ENCODE data around the gene KIR2DL1. TPM values are rescaled to one million over a fixed set of nuclear protein-coding genes. Genes with fewer than 3 reads are reported as not detected.
A peak's percentile ranks its signal among the peaks of the same experiment; 100 is the strongest.
"Not testable (repeated sequence)": the region's sequence is repeated elsewhere in the genome, so short reads cannot be mapped to it uniquely, and the experiment has no call there.

The KIR2DL1 gene
- total RNA-seq, 3 donors from 2014 or later: not detected

- H3K36me3 ChIP-seq; DNase-seq (ENCODE audit: low spot score in 2 of 2); H3K4me3 ChIP-seq; H3K9me3 ChIP-seq; intact Hi-C loops (cut with DNase I; ENCODE audit: low total_unique reads); H3K27ac ChIP-seq; H3K4me1 ChIP-seq; H3K27me3 ChIP-seq: not testable (repeated sequence)
These were observed 16.6 kb downstream of the KIR2DL1 start for GRCh38 chr19:54786091-54786723.

GRCh38 chr19:54788154-54788553 lies 18.6 kb downstream of the KIR2DL1 start:
- H3K4me3 ChIP-seq; H3K9me3 ChIP-seq; H3K36me3 ChIP-seq; H3K27ac ChIP-seq; intact Hi-C loops (cut with DNase I; ENCODE audit: low total_unique reads); H3K4me1 ChIP-seq; DNase-seq (ENCODE audit: low spot score in 2 of 2); H3K27me3 ChIP-seq: not testable (repeated sequence)

- Histone ChIP-seq H3K36me3 (no peaks in the 10 kb centered on the region), H3K27ac (no peak overlapping the region), H3K9me3 (no peaks in the 10 kb centered on the region), H3K4me1 (no peaks in the 10 kb centered on the region), H3K27me3 (peaks cover 0 to 8% of the 10 kb centered on the region in 2 donors), H3K4me3 (no peak overlapping the region)
- TF ChIP-seq POLR2A (IDR thresholded peaks at IDR 0.05): no peak
- TF ChIP-seq POLR2AphosphoS5 (IDR thresholded peaks at IDR 0.05): no peak
- TF ChIP-seq, protein P1, sequence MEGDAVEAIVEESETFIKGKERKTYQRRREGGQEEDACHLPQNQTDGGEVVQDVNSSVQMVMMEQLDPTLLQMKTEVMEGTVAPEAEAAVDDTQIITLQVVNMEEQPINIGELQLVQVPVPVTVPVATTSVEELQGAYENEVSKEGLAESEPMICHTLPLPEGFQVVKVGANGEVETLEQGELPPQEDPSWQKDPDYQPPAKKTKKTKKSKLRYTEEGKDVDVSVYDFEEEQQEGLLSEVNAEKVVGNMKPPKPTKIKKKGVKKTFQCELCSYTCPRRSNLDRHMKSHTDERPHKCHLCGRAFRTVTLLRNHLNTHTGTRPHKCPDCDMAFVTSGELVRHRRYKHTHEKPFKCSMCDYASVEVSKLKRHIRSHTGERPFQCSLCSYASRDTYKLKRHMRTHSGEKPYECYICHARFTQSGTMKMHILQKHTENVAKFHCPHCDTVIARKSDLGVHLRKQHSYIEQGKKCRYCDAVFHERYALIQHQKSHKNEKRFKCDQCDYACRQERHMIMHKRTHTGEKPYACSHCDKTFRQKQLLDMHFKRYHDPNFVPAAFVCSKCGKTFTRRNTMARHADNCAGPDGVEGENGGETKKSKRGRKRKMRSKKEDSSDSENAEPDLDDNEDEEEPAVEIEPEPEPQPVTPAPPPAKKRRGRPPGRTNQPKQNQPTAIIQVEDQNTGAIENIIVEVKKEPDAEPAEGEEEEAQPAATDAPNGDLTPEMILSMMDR (IDR thresholded peaks at IDR 0.05): no peak
- DNase-seq (ENCODE audit: low spot score in 2 of 2): no peak
- intact Hi-C loops (cut with DNase I; ENCODE audit: low total_unique reads): no loop called here
These were observed 21.1 kb downstream of the KIR2DL1 start for GRCh38 chr19:54790711-54791110.

- intact Hi-C loops (cut with DNase I; ENCODE audit: low total_unique reads): no loop called here
- no peaks in the 10 kb centered on the region for H3K4me1 ChIP-seq
- no peaks in the 10 kb centered on the region for H3K36me3 ChIP-seq
- H3K27me3 ChIP-seq: peaks cover 0 to 15% of the 10 kb centered on the region in 2 donors
- no peaks in the 10 kb centered on the region for H3K9me3 ChIP-seq
- H3K4me3 ChIP-seq: no peak overlapping the region
- TF ChIP-seq POLR2AphosphoS5 (IDR thresholded peaks at IDR 0.05): no peak
- TF ChIP-seq, protein P1 (IDR thresholded peaks at IDR 0.05): no peak
- TF ChIP-seq POLR2A (IDR thresholded peaks at IDR 0.05): no peak
- H3K27ac ChIP-seq: no peak overlapping the region
- no peak for DNase-seq (ENCODE audit: low spot score in 2 of 2)
These were observed 21.9 kb downstream of the KIR2DL1 start for GRCh38 chr19:54791476-54791875.

DNA sequence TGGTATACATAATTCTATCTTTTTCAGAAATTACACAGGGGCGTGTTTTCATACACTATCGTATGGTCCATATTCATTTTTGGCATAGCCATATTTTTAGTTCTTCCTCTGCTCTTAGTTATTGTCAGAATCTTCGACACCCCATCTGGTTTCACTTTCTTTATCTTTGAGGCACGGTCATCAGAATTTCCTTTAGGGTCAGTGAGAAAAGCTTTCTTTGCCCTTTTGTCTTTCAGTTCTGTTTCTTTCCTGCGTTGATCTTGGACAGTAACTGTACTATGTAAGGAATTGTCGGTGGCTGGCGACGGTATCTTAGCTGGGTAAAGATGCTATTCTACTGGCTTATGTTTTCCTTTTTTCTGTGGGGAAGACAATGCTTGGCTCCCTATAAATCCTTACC lies 23.2 kb downstream of the KIR2DL1 start:
- TF ChIP-seq POLR2A (IDR thresholded peaks at IDR 0.05): no peak
- TF ChIP-seq POLR2AphosphoS5 (IDR thresholded peaks at IDR 0.05): no peak
- TF ChIP-seq, protein P1 (IDR thresholded peaks at IDR 0.05): no peak
- Histone ChIP-seq H3K36me3 (no peaks in the 10 kb centered on the region), H3K27me3 (peaks cover 0 to 14% of the 10 kb centered on the region in 2 donors), H3K4me1 (no peaks in the 10 kb centered on the region), H3K9me3 (no peaks in the 10 kb centered on the region), H3K4me3 (peak overlapping the region; percentile 23 to 46 (median 24)), H3K27ac (no peak overlapping the region)
- intact Hi-C loops (cut with DNase I; ENCODE audit: low total_unique reads): no loop called here
- DNase-seq (ENCODE audit: low spot score in 2 of 2): no peak

- H3K4me1 ChIP-seq: no peaks in the 10 kb centered on the region
- peaks cover 0 to 14% of the 10 kb centered on the region in 2 donors for H3K27me3 ChIP-seq
- H3K27ac ChIP-seq: no peak overlapping the region
- peaks cover 0 to 4% of the 10 kb centered on the region in 2 donors for H3K9me3 ChIP-seq
- H3K4me3 ChIP-seq: no peak overlapping the region
- H3K36me3 ChIP-seq: no peaks in the 10 kb centered on the region
- intact Hi-C loops (cut with DNase I; ENCODE audit: low total_unique reads): no loop called here
- TF ChIP-seq, protein P1 (IDR thresholded peaks at IDR 0.05): no peak
- TF ChIP-seq POLR2A (IDR thresholded peaks at IDR 0.05) (no peak), POLR2AphosphoS5 (IDR thresholded peaks at IDR 0.05) (no peak)
- no peak for DNase-seq (ENCODE audit: low spot score in 2 of 2)
These were observed 26.2 kb downstream of the KIR2DL1 start for GRCh38 chr19:54795758-54796157.
